ENCODE results near the gene ENOX1.

Gene ENOX1

GRCh38 chr13:43728421-43728820, 58.4 kb downstream of the ENOX1 start:
- H3K4me2 ChIP-seq: no peak overlapping the region
- no peak overlapping the region for H3K27ac ChIP-seq
- H3K4me1 ChIP-seq: no peaks in the 10 kb centered on the region
- no peak overlapping the region for H3K4me3 ChIP-seq
- no peak for TF ChIP-seq Cebpa-rat (IDR thresholded peaks at IDR 0.05)
- H4K20me1 ChIP-seq: no peaks in the 10 kb centered on the region
- no peaks in the 10 kb centered on the region for H3K36me3 ChIP-seq
- no peaks in the 10 kb centered on the region for H3K27me3 ChIP-seq
- no peak overlapping the region for H3K9ac ChIP-seq
- H3K9me3 ChIP-seq: no peaks in the 10 kb centered on the region

- H4K20me1 ChIP-seq: no peaks in the 10 kb centered on the region
- H3K4me2 ChIP-seq: no peak overlapping the region
- H3K9ac ChIP-seq: no peak overlapping the region
- no peaks in the 10 kb centered on the region for H3K9me3 ChIP-seq
- no peak for TF ChIP-seq Cebpa-rat (IDR thresholded peaks at IDR 0.05)
- H3K27me3 ChIP-seq: no peaks in the 10 kb centered on the region
- H3K27ac ChIP-seq: no peak overlapping the region
- H3K4me3 ChIP-seq: no peak overlapping the region
- H3K4me1 ChIP-seq: no peaks in the 10 kb centered on the region
- H3K36me3 ChIP-seq: no peaks in the 10 kb centered on the region
These were observed 58.9 kb downstream of the ENOX1 start for GRCh38 chr13:43727856-43728255.

- H3K9me3 ChIP-seq: no peaks in the 10 kb centered on the region
- H3K36me3 ChIP-seq: no peaks in the 10 kb centered on the region
- TF ChIP-seq Cebpa-rat (IDR thresholded peaks at IDR 0.05): no peak
- H3K4me3 ChIP-seq: no peak overlapping the region
- H3K27me3 ChIP-seq: no peaks in the 10 kb centered on the region
- no peak overlapping the region for H3K9ac ChIP-seq
- no peaks in the 10 kb centered on the region for H3K4me1 ChIP-seq
- H4K20me1 ChIP-seq: no peaks in the 10 kb centered on the region
- no peak overlapping the region for H3K27ac ChIP-seq
- no peak overlapping the region for H3K4me2 ChIP-seq
These were observed 61.3 kb downstream of the ENOX1 start for GRCh38 chr13:43725460-43725859.

- Histone ChIP-seq H3K9me3 (peaks cover 12% of the 10 kb centered on the region; the same call in 1 of the 2 replicates), H3K36me3 (no peaks in the 10 kb centered on the region), H3K27ac (no peak overlapping the region), H3K4me2 (no peak overlapping the region), H4K20me1 (no peaks in the 10 kb centered on the region), H3K4me3 (no peak overlapping the region), H3K9ac (no peak overlapping the region), H3K4me1 (no peaks in the 10 kb centered on the region), H3K27me3 (no peaks in the 10 kb centered on the region)
- TF ChIP-seq Cebpa-rat (IDR thresholded peaks at IDR 0.05): no peak
These were observed 65.9 kb downstream of the ENOX1 start for GRCh38 chr13:43720780-43721397.

- H3K4me3 ChIP-seq: no peak overlapping the region
These were observed 88.0 kb downstream of the ENOX1 start for GRCh38 chr13:43698758-43699157.

GRCh38 chr13:43698009-43698408, 88.8 kb downstream of the ENOX1 start:
- Histone ChIP-seq H3K4me1 (no peaks in the 10 kb centered on the region), H3K4me2 (no peak overlapping the region), H3K27me3 (no peaks in the 10 kb centered on the region), H3K9ac (no peak overlapping the region), H3K9me3 (no peaks in the 10 kb centered on the region), H3K36me3 (no peaks in the 10 kb centered on the region), H4K20me1 (no peaks in the 10 kb centered on the region), H3K4me3 (no peak overlapping the region), H3K27ac (no peak overlapping the region)
- no peak for TF ChIP-seq Cebpa-rat (IDR thresholded peaks at IDR 0.05)

More at GRCh38 chr13:43698758-43699157, 88.0 kb downstream of the ENOX1 start:
- Histone ChIP-seq H3K27ac (no peak overlapping the region), H3K36me3 (no peaks in the 10 kb centered on the region), H3K9ac (no peak overlapping the region), H3K4me1 (no peaks in the 10 kb centered on the region), H3K27me3 (no peaks in the 10 kb centered on the region), H3K4me2 (no peak overlapping the region), H4K20me1 (no peaks in the 10 kb centered on the region), H3K9me3 (no peaks in the 10 kb centered on the region)
- no peak for TF ChIP-seq Cebpa-rat (IDR thresholded peaks at IDR 0.05)

GRCh38 chr13:43697323-43697722, 89.4 kb downstream of the ENOX1 start:
- no peaks in the 10 kb centered on the region for H3K4me1 ChIP-seq
- TF ChIP-seq Cebpa-rat (IDR thresholded peaks at IDR 0.05): no peak
- no peak overlapping the region for H3K4me2 ChIP-seq
- H3K27me3 ChIP-seq: no peaks in the 10 kb centered on the region
- no peak overlapping the region for H3K4me3 ChIP-seq
- no peaks in the 10 kb centered on the region for H4K20me1 ChIP-seq
- no peak overlapping the region for H3K9ac ChIP-seq
- no peaks in the 10 kb centered on the region for H3K9me3 ChIP-seq
- H3K36me3 ChIP-seq: no peaks in the 10 kb centered on the region
- H3K27ac ChIP-seq: no peak overlapping the region

- Histone ChIP-seq H4K20me1 (no peaks in the 10 kb centered on the region), H3K9me3 (no peaks in the 10 kb centered on the region), H3K36me3 (no peaks in the 10 kb centered on the region), H3K4me3 (no peak overlapping the region), H3K27me3 (no peaks in the 10 kb centered on the region), H3K4me1 (no peaks in the 10 kb centered on the region), H3K4me2 (no peak overlapping the region), H3K9ac (no peak overlapping the region), H3K27ac (no peak overlapping the region)
- no peak for TF ChIP-seq Cebpa-rat (IDR thresholded peaks at IDR 0.05)
These were observed 92.6 kb downstream of the ENOX1 start for GRCh38 chr13:43694146-43694664.

GRCh38 chr13:43693639-43694038, 93.1 kb downstream of the ENOX1 start:
- Histone ChIP-seq H3K27ac (no peak overlapping the region), H3K4me1 (no peaks in the 10 kb centered on the region), H3K27me3 (no peaks in the 10 kb centered on the region), H4K20me1 (no peaks in the 10 kb centered on the region), H3K4me3 (no peak overlapping the region), H3K9ac (no peak overlapping the region), H3K4me2 (no peak overlapping the region), H3K36me3 (no peaks in the 10 kb centered on the region), H3K9me3 (no peaks in the 10 kb centered on the region)
- TF ChIP-seq Cebpa-rat (IDR thresholded peaks at IDR 0.05): no peak

GRCh38 chr13:43688227-43688907, 98.4 kb downstream of the ENOX1 start:
- Histone ChIP-seq H3K4me1 (no peaks in the 10 kb centered on the region), H3K9me3 (no peaks in the 10 kb centered on the region), H3K4me3 (no peak overlapping the region), H3K9ac (no peak overlapping the region), H3K27ac (no peak overlapping the region), H3K4me2 (no peak overlapping the region), H3K36me3 (no peaks in the 10 kb centered on the region), H3K27me3 (no peaks in the 10 kb centered on the region), H4K20me1 (no peaks in the 10 kb centered on the region)
- TF ChIP-seq Cebpa-rat (IDR thresholded peaks at IDR 0.05): no peak
